ENCODE measurements around the gene AUTS2.

- TF ChIP-seq RUNX1 (IDR thresholded peaks at IDR 0.05; ENCODE audit: low read depth) (no peak), EGR1 (conservative IDR thresholded peaks at IDR 0.05) (no peak), DEAF1 (CRISPR knock-in tag; IDR thresholded peaks at IDR 0.05) (no peak), BHLHE40 (IDR thresholded peaks at IDR 0.05; ENCODE audit: low read length) (no peak), CTCF (IDR thresholded peaks at IDR 0.05 in 2 of 3, conservative IDR thresholded peaks at IDR 0.05 in 1 of 3; ENCODE audit: insufficient read depth in 2 of 3, low read depth in 1 of 3, low read length in 3 of 3) (no peak), TSC22D4 (tag; IDR thresholded peaks at IDR 0.05) (no peak)
Measured at GRCh38 chr7:69676247-69676646, 78.0 kb downstream of the AUTS2 start.
